GM11168 (cell line): ENCODE data around the gene SLC27A2.

Experiments used
- in situ Hi-C: fragments of 300-500 bp; cut with MboI; formaldehyde crosslinking; loops from one replicate; pipeline ENCODE4 v1.12.0; 2022; ENCODE audit warnings: low sequenced_read_pairs; ENCODE audit not compliant: unreplicated experiment

SLC27A2 gene

DNA sequence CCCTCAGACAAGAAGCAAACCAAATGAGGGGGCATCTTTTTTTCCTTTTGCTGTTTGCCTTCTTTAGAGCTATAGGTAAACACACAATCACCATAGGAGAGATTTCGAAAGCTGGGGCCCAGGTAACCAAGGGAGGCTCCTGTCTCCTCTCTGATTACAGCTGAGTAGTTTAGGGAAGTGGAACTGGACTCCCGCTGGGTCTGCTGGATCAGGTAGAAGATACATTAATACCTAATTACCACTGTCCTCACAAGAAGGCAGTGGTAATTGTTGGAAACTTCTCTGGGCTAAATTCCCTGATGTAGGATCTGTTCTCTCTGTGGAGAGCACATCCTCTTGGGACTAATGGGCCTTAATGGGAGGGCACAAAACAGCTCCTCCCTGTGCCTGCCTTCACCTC is 50.8 kb downstream of the SLC27A2 start:
- in situ Hi-C loops, result no loop called here

DNA sequence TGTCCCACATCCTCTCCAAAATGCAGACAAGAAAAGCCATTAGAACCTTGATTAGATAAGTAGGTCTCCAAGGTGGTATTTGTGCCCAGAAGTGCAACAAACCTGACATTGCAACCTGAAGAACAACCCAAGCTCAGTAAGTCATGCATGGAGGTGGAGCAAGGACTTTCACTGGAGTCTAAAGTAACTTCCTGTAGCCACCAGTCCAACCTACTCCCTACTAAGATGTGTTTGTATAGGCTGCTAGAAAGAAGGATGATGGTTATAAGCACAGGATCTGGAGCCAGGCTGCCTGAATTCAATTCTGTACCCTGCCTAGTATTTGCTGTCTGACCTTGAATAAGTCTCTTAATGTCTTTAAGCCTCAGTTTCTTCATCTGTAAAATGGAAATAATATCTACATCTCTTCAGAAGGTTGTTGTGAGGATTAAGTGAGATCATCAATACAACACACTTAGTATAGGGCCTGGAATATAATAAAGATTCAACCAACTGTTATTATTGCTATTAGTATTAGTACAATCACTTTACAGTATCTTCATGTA is 51.3 kb downstream of the SLC27A2 start:
- in situ Hi-C loops, result no loop called here

DNA sequence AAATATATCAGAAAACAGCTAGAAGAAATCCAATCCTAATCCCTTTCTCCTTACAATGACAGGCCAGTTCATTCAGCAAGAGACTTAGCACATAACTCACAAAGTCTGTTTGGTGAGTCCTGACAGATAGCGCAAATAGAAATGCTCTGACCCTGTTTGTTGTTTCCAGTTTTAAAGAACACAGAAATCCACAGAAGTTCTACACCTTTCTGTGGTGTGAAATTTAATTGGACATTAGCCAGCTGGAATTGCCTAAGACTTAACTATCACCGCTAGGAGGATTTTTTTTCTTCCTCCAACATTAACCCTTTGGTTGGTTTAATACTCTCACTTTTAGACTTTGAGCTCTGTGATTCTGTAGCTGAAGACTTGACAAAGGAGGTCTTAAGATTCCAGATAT is 52.8 kb downstream of the SLC27A2 start:
- in situ Hi-C loops, result no loop called here

DNA sequence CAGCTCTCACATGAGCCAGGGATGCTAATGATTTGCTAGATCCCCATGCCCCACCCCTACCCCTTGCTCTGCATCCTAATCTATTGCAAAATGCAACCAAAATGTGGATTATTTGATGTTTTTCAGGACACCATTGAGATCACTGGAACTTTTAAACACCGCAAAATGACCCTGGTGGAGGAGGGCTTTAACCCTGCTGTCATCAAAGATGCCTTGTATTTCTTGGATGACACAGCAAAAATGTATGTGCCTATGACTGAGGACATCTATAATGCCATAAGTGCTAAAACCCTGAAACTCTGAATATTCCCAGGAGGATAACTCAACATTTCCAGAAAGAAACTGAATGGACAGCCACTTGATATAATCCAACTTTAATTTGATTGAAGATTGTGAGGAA is 53.8 kb downstream of the SLC27A2 start:
- in situ Hi-C loops, result no loop called here

DNA sequence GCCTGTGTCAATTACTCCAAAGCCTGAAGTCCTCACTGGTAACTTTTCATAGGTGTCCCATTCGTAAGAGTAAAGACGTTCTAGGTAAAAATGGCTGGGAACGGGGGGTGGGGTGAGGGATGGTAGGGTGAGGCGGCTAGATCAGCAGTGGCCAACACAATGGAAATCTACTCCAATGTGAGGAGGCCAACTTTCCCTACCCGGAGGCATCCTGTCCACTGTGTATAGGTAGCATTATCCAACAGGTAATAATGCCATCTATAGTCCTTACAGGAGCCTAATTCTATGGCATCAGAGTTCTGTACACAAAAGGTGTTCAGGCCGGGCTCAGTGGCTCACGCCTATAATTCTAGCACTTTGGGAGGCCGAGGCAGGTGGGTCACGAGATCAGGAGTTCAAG is 54.4 kb downstream of the SLC27A2 start:
- in situ Hi-C loops, result no loop called here

DNA sequence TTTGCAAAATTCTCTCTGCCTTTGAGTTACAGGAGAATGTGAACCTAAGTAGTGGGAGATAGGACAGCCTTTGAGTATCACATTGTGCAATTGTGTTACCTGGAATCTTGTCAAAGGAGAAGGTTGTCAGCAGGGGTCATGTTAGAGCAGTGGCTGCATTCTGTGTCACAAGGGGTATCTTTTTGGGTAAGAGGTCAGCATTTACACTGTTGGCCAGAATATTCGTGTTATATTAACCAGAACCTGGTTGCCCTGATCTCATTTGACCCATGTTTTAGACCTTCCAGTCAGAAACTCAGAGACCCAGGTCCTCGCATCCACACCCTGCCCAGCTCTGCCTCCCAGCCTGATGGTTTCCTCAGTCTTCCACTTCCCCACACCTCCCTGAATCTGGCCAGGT is 56.3 kb downstream of the SLC27A2 start:
- in situ Hi-C loops, result no loop called here

DNA sequence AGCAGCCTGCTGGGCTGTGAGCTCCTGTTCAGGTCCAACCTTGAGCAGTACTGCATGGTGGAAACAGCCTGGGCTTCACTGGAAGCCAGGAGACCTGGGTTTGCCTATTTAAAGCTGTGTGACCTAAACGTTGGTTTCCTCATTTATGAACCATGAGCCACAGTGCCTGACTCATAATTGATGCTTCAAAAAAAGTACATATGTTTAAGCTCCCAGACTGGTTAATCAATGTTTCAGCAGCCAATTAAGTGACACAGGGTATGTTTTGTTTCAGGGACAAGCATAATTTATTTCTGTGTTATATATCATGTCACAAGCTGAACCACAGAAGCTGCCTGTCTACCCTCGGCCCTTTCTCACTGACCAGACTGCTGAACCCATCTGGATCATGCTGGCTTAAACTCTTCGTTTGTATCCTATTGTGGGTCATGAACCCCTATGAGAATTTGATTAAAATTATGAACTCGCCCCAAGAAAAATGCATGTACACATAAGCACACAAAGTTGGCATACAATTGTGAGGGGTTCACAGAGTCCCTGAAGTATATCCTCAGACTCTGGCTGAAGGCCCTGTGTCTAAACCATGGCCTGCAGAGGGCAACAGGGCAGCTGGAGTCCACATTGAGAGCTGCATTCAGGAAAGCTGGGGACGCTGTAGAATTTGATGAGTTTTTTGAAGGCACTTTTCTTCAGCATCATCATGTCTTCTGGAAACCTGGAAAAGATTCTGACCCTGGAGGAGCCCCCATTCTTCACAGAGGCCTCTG is 59.9 kb downstream of the SLC27A2 start:
- in situ Hi-C loops, result no loop called here

DNA sequence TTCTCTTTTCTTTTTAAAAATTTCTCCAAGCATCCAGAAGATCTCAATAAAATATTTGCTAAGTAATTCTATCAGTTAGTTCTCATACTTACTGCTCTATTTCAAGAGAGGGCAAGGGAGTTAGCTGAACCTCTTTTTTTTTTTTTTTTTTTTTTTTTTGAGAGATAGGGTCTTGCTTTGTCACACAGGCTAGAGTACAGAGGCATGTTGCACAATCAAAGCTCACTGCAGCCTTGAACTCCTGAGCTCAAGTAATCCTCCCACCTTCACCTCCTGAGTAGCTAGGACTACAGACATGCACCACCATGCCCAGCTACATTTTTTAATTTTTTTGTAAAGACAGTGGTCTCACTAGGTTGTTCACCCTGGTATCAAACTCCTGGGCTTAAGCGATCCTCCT is 62.2 kb downstream of the SLC27A2 start:
- in situ Hi-C loops, result no loop called here

DNA sequence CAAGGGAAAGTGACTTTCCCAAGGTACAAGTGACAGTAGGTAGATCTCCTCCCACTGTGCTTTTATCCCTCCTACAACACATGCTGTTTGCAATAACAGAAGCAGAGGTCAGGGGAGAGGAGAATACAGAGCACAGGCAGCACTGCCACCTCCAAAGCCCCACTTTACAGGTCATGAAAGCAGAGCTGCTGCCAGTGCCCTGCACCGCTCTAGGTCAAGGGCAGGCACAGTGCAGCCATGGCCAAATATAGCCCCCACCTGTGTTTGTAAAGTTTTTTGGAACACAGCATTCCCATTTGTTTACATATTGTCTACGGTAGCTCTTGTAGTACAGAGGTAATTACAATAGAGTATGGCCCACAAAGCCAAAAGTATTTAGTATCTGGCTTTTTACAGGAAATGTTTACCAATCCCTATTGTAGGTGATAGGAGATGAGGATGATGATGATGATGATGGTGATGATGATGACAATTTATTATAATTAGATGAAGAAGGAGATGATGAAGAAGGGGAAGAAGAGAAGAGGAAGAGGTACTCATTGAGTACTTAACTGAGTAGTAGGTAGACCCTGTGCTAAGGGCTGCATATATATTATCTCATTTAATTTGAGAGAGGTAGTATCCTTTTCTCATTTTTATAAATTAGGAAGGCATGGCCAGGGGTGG is 63.1 kb downstream of the SLC27A2 start:
- in situ Hi-C loops, result no loop called here

DNA sequence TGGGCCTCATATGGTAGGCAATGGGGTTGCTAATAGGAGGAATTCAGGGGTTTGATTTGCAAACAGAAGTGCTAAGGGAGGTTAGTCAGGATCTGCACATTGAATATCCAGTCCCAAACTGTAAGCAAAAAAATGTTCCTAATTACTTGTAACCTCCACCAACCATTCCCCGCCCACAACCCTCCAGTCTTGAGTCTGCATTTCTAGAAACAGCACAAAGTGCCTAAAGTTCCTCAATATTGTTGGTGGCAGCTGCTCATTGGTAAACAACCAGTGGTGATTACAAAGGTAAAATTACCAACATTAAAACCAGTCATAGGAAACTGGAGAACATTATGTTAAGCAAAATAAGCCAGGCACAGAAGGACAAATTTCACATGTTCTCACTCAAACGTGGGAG is 64.6 kb downstream of the SLC27A2 start:
- in situ Hi-C loops, result no loop called here

DNA sequence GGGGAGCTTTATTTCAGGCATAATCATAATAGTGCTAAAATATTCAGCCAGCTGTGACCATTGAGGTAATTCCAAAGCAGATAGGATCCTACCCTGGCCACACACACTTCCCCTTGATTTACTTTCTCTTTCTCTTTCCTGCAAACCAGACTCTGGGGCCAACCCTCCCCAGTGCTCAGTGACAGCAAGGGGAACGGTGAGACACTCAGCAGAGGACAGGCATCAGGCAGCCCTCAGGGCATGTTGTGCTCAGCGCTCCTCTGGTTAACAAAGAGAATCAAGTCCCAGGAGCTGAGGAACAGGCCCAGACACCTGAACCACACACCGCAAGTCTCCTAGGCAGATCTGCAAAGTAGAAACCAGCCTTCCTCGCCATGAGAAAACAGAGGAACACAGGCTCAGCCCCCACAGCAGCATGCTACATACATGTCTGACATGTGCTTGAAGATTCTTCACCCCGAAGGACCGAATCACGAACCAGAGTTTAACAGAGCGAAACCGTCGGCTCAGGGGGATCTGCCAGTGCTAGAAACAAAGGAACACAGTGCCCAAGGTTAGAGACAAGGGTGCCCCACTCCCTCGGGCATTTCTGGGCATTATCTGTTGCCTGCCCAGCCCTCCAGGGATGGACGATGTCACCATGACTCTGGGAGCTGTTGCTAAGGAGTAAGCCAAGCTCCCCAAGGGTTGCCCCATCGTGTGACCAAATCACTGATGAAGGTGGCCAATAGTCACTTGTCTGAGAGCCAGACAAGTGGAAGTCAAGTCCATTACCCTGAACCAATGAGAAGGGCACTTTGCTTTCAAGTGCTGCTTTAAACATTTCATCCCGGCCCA is 66.0 kb downstream of the SLC27A2 start:
- in situ Hi-C loops, result no loop called here

DNA sequence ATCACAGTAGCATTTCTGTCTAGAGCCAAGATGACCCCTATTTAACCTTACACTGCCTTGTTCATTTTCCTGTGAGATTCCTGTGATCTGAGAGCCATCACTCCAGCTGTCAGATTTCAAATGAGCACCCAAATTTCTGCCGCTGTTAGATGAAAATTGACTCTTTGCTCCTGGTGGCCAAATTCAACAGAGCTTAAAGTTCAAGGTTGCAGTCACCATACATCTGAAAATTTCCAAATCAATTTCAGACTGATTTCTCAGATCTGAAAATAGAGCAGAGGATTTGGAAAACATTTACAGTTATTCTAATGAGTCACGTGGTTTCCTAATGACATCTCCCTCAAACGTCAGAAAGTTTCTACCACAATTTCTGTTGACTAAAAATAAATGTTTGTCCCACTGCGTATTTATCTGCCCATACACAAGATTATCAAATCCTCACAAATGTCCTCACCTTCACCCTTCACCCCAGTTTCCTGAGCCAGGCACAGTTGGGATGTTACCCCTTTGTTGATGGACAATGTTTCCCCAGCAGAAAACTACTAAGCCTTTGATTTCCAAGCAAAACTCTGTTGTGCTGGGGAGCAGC is 67.1 kb downstream of the SLC27A2 start:
- in situ Hi-C loops, result no loop called here

DNA sequence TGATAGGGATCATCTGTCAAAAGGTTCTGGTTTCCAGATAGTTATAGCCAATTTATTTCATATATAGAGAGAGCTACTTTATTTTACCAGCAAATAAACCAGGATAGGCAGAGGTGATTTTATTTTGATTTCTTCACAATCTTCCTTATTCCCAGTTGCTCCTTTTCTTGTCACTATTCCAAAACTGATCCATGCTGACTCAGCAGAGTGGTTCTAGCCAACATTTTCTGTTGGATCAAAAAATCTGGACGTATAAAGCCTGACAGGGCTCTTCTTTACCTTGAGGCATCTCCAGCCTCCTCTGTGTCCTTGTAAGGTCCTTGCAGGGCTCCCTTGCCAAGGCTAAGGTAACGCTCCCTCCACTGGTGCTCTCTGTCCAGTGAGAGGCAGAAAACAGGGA is 67.7 kb downstream of the SLC27A2 start:
- in situ Hi-C loops, result no loop called here

DNA sequence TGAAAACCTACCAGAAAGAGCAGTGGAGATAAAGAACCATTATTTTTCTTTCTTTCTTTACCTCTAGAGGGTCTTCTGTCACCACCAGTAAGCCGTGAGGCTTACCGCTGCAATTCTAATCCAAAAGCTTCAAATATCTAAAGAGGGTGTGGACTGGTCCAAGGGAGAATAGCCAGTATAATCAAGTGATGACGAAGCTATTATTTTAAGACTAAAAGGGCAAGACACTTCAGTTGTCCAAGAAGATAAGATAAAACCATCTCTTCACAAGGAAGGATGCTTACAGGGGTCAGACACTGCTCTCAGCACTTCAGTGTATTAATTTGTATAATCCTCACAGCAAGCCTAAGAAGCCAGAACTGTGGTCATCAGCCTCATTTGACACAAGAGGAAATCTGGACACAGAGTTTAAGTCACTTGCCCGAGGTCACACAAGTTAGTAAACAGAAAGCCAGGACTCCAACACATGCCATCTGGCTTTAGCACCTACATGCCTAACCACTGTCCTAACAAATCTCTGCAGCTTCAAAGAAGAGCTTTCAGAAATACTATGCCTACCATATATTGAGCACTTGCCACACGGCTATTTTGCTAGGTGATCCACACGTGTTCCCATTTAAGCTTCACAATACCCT is 68.9 kb downstream of the SLC27A2 start:
- in situ Hi-C loops, result no loop called here

DNA sequence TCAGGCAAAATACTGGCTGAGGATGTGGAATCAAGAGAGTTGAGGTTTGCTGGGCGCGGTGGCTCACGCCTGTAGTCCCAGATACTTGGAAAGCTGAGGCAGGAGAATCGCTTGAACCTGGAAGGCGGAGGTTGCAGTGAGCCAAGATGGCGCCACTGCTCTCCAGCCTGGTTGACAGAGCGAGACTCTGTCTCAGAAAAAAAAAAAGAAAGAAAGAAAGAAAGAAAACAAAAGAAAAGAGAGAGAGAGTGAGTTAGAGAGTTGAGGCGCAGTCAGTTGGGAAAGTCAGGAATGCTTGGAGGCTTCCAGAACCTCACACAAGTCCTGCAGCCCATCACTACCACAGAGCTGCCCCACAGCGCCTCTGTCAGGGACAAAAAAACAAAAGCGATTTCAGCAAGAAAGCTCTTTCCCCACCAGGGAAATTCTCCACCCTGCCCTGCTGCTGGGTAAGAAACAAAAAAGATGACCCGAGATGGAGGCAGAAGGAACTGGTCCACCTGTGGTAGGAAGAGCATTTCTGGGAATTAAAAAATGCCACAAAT is 69.7 kb downstream of the SLC27A2 start:
- in situ Hi-C loops, result no loop called here

DNA sequence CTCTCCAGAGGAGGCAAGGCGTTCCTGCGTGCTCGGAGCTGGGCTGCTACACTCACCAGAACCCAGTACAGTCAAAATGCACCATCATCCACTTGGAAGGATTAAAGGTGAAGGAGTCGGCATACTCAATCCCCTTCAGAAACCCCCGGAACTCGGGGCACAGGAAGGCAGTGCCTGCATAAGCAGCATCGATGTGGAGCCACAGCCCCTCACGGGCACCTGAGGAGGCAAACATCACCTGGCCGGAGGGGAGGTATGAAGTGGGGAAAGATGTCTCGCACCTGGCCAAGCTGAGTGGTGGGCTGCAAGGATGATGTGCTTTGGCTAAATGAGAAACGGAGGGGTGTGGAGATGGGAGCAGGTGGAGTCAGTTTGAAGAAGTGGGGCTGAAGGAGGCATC is 70.6 kb downstream of the SLC27A2 start:
- in situ Hi-C loops, result no loop called here

DNA sequence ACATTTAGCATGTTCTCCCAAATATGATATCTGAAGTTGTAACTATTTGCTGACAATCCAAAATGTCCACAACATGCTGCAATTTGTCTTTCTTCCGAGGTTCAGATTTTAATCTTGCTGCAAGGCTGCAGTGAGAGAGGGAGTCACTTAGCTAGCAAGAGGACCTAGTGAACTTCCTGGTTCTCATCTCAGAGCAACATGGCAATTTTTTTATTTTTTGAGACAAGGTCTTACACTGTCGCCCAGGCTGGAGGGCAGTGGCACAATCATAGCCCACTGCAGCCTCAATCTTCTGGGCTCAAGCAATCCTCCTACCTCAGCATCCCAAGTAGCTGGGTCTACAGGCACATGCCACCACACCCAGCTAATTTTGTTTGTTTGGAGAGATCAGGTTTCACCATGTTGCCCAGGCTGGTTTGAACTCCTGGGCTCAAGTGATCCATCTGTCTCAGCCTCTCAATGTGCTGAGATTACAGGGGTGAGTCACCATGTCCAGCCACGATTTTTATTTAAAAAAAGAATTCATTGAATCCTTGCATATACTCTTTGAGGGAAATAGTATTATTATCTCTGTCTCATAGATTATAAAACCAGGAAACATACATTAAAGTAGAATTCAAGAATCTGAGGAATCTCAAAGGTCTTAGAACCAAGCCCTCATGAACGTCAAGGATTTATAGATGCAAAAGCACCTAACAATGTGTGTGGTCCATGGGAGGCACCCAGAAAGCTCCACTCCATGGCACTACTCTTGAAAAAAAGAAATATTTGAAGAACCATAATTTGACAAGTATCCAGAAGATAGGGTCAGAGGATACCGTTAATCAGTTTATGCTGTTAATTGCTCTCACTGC is 74.4 kb downstream of the SLC27A2 start:
- in situ Hi-C loops, result no loop called here

DNA sequence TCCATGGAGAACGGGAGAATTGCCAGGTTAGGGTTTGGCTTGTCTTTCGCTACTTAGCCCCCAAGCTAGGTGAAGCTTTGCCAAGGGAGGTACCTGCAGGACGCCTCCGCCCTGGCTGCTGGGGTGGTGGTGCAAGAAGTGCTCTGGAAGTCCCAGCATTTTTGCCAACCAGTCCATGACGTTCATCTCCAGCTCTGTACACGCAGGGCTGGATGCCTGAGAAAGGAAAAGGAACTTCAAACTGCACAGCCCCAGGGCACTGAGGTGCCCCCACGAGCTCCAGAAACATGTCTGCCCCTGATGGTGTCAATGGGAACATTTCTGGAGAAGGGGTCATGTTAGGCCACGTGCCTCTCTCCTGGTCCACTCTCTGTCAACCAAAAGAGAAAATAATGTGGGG is 75.3 kb downstream of the SLC27A2 start:
- in situ Hi-C loops, result no loop called here

DNA sequence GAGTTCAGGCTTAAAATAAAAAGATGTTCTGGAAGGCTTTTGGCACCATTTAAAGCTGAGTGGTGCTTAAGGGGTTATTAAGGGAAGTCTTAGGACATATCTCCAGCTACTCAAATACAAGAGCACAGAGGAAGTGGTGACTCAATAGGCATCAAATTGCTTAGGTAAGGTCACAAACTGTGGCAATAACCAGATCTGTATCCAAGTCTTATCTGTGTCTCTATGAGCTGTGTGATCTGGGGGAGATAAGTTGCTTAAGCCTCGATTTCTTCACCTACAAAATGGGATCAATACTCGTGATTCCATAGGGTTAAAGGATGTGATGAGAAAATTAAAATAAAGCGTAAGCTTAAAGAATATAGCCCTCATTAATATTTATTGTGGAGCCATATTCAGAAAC is 75.9 kb downstream of the SLC27A2 start:
- in situ Hi-C loops, result no loop called here
